H54 (cell line): ENCODE data around the gene PPM1N.

ENCODE experiments used
- DNase-seq: peaks from one replicate; pipeline ENCODE4 v3.0.0; 2011; ENCODE audit warnings: low spot score, mixed read lengths; ENCODE audit not compliant: insufficient read length
- FAIRE-seq: peaks from 3 replicates; lab custom pipeline; 2011; peaks lifted over from hg19 to GRCh38; lab: Jason Lieb, UNC
- POLR2A ChIP-seq: IDR thresholded peaks from 2 replicates; pipeline ENCODE4 v1.6.1; 2011; ENCODE audit warnings: low read depth, mild to moderate bottlenecking, low read length

PPM1N gene

GRCh38 chr19:45498411-45499195 lies at the start of gene PPM1N:
Gene PPM1N (plus strand): TSS chr19:45498443. CDS start chr19:45498473, 30 bp downstream.
- DNase-seq (no peak), FAIRE-seq (no peak)
- TF ChIP-seq POLR2A = no peak

- FAIRE-seq (no peak), DNase-seq (no peak)
- no peak for TF ChIP-seq POLR2A
These were observed 49.4 kb upstream of the PPM1N start for GRCh38 chr19:45448887-45449299.

GRCh38 chr19:45450012-45450333 lies 48.3 kb upstream of the PPM1N start:
- FAIRE-seq = no peak
- no peak for DNase-seq
- TF ChIP-seq POLR2A = no peak

GRCh38 chr19:45451131-45451849 lies 47.0 kb upstream of the PPM1N start:
- FAIRE-seq (no peak), DNase-seq (no peak)
- TF ChIP-seq POLR2A = no peak

GRCh38 chr19:45451850-45452387 lies 46.3 kb upstream of the PPM1N start:
- FAIRE-seq (no peak), DNase-seq (no peak)
- TF ChIP-seq POLR2A = no peak

- no peak for FAIRE-seq
- DNase-seq = peak; percentile 77
- TF ChIP-seq POLR2A = no peak
These were observed 42.3 kb upstream of the PPM1N start for GRCh38 chr19:45455707-45456499.

- no peak for DNase-seq
- TF ChIP-seq POLR2A = no peak
- no peak for FAIRE-seq
These were observed 41.8 kb upstream of the PPM1N start for GRCh38 chr19:45456500-45456815.

- TF ChIP-seq POLR2A = no peak
- DNase-seq (no peak), FAIRE-seq (no peak)
These were observed 40.5 kb upstream of the PPM1N start for GRCh38 chr19:45457776-45458175.

- no peak for DNase-seq
- no peak for FAIRE-seq
- TF ChIP-seq POLR2A = no peak
These were observed 37.4 kb upstream of the PPM1N start for GRCh38 chr19:45460807-45461347.

- FAIRE-seq (no peak), DNase-seq (no peak)
- TF ChIP-seq POLR2A = no peak
These were observed 36.1 kb upstream of the PPM1N start for GRCh38 chr19:45462174-45462573.

GRCh38 chr19:45463241-45463640 lies 35.0 kb upstream of the PPM1N start:
- no peak for TF ChIP-seq POLR2A
- FAIRE-seq = no peak
- DNase-seq = no peak

GRCh38 chr19:45464274-45464673 lies 34.0 kb upstream of the PPM1N start:
- no peak for FAIRE-seq
- TF ChIP-seq POLR2A = no peak
- no peak for DNase-seq

- TF ChIP-seq POLR2A = no peak
- no peak for FAIRE-seq
These were observed 33.3 kb upstream of the PPM1N start for GRCh38 chr19:45464852-45465441.

More at GRCh38 chr19:45464852-45465441, 33.3 kb upstream of the PPM1N start:
- no peak for DNase-seq
